AML-193 (cell line): Measurements from ENCODE around the gene PPFIBP1.

ENCODE experiments used
- DNase-seq, 2 experiments: peaks; one replicate each; lab custom pipeline; 2025; lab: John Stamatoyannopoulos, UW

Gene PPFIBP1

GRCh38 chr12:27513155-27513824 lies 10.7 kb upstream of the PPFIBP1 start:
- no peak for DNase-seq

DNA sequence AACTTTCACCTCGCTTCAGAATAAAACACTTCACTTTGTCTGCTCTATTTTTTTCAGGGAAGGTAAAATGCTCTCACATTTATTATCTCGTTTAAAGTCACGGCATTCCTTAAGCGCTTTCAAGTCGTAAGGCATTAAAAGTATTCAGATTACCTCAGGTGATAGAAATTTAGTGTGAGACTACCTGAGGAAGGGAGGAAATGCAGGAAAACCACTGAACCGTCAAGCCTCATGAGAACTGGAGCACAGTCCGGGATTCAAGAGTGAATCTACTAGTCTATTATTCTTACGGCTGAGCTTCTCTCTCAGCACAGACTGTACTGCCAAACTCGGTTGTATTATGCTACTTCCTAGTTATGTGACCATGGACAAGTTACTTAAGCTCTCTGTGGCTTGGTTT lies 8.3 kb upstream of the PPFIBP1 start:
- DNase-seq = no peak

DNA sequence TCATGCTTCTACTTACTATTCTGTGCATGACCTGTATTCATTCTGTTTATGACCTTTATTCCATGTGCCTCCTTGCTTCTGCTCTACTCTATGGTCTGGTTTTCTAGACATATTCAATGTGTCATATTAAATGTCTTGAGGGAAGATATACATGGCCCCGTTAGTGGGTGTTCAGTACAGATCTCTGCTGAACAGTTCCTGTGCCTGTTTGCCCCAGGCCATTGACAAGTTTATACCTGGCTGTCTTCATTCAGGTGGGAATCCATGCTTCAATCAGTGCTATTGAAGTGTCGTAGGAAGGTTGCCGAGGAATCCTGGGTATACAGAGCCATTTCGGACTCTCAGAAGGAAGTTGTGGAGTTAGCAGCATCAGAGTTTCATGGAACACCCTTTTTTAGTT lies 7.4 kb upstream of the PPFIBP1 start:
- no peak for DNase-seq

DNA sequence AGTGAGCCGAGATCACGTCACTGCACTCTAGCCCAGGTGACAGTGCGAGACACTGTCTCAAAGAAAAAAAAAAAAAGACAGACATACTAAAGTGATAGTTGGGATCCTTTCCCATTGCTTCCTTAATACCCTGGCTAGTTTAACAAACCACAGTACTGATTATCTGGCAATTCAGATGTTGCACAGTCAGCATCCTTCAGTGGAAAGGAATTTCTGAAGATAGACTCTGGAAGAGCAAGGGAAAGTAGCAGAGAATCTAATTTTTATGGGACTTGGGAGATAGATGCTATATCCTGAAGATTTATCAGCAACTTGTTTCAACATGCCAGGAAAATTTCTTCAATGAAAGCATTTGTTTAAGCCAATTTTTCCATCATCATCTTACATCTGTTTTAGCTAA lies 6.5 kb upstream of the PPFIBP1 start:
- no peak for DNase-seq

DNA sequence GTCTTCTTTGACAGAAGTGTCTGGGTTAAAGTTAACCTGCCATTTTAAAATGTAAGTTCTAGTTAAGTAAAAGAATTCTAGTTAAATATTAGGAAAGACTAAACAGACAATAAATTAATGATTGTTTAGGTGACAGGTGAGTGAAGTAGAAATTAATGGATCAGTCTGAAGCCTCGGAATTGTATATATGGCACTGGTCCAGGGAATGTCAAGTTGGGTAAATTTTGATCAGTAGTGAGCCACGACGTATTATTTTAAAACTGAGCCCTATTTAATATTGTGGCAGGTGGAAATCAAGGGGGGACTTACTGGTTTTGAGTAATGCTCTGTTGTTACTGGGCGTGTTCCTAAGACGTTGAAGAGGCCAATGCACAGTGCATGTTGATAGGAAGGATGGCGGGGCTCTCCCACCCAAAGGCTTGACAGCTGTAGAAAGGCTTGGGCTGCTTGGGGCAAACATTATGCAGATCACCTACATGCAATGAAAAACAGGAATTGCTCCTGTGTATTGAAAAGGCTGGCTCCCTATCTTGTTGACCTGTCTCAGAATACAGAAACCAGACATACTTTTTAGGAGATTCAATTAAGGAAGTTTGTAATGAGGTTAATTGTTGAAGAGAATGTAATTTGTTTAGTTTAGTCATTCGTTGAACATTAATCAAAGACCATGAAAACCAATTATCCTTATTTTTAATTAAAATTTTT lies 5.9 kb upstream of the PPFIBP1 start:
- no peak for DNase-seq

DNA sequence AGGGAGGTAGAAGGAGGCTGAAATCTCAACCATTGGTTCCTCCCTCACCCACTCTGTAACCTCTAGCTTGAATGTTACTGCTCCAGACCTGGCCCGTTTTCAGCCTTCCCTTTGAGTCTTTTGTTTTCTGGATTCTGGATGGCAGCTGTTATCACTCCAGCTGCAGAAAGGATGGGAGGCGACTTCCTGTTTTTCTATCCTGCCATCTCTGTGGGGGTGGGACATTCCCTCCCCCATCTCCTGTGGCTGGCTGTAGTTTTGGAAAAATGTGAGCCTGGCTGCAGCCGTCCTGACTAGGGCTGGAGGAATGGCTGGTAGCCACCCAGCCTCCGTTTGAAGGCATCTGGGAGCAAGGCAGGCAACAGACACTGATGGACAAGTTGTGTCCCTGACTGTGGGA lies 2.9 kb upstream of the PPFIBP1 start:
- DNase-seq = no peak

GRCh38 chr12:27521981-27522380 lies 2.0 kb upstream of the PPFIBP1 start:
- DNase-seq = no peak

DNA sequence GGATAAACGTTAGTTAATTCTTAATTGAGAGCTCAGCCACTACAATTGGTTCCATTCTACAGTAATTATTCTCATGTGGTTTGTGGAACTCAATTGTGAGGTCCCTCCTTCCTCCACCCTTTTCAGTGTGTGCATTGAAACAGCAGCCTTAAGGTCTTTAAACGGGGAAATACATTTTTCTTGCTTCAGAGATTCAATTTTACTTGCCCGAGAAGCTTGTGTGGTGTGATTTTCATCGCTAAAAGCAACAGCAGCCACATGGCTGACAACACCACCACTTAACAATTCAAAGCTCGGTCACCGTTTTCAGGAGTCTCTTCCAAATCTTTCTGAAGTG lies 733 bp upstream of the PPFIBP1 start:
- no peak for DNase-seq

GRCh38 chr12:27524494-27524835 lies 459 bp downstream of the PPFIBP1 start:
- DNase-seq = no peak

- no peak for DNase-seq
Measured at GRCh38 chr12:27524839-27525753, 1.1 kb downstream of the PPFIBP1 start.

GRCh38 chr12:27527512-27527911 lies 3.5 kb downstream of the PPFIBP1 start:
- no peak for DNase-seq

- no peak for DNase-seq
Measured at GRCh38 chr12:27528788-27529187, 4.8 kb downstream of the PPFIBP1 start.

DNA sequence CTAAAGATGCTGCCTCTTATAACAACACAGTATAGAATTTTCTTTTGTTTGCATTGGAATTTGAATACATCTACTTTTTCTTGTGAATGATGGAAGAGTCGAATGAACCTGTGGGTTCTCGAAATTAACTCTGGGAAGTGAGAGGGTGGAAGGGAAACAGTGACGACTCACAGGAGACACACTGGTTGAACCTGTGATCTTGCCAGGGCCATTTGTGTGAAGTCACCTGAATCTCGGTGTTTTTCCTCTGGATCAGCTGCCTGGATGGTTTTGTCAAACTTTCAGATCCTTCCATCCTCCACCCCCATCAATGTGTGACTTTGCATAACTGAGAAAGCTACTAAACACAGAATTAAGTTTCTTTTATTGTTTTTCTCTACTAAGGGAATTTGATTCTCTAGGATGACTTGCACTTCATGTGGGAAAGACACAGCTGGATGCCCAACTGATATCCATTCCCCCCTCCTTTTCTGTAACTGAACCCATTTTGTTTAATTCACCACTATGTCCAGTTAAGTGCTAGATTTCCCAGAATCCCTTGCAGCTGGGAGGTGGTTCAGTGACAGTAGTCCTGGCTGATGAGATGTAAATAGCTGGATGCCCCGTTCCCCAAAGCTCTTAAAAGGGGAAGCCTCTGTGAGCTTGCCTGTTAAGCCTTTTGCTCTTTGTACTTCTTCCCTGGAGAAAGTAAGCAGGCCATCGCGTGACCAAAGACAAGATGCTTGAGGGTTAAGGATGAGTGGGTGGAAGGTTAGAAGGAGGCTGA lies 6.3 kb downstream of the PPFIBP1 start:
- no peak for DNase-seq

- DNase-seq = no peak
Measured at GRCh38 chr12:27531896-27532295, 7.9 kb downstream of the PPFIBP1 start.

DNA sequence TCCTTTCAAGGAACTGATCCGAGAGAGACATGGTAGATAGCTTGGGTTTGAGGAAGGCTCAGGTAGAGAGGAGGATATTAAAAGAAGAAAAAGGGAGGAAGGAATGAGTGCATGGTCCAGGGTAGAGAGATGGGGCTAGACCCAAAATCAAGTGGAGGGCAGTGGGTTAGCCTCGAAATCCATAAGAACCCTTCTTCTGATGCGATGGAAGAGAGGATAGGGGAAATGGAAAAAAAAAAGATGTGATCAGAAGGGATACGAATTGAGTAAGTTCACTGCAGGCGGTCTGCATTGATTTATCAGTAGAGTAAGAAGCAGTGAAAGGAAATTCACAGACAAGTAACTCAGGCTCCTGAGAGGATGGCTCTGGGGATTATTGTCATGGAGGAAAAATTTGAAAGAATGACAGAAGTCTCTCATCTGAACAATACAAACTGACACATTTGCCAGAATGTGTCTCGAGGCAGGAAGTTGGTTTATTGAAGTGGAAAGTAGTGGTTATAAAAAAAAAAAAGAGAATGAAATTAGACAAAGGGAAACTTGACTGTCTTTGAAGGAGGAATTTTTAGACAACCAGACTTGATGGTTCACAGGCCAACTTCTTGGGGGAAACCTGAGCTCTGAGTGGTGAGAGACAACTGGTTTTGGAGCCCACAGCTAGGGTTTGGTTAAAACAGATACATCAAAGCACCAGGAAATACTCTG lies 10.2 kb downstream of the PPFIBP1 start:
- DNase-seq = no peak

DNA sequence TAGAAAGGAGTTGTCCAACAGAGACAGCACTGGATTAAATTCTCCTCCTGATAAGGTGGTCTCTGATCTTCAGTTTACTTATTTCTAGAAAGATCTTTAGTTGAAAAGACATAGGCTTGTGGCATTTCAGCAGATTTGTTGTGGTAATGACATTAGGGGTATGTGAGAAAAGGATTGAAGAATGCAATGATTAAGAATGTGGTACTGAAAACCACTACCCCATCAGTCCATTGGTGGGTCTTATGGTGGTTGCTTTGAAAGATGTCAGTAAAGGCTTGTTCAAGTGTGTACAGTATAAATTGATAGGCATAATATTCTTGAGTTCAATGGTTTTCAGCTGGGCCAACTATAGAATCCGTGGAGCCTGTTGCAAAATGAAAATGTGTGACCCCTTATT lies 10.8 kb downstream of the PPFIBP1 start:
- no peak for DNase-seq

GRCh38 chr12:27535318-27535717 lies 11.3 kb downstream of the PPFIBP1 start:
- no peak for DNase-seq

GRCh38 chr12:27537855-27538675 lies 14.1 kb downstream of the PPFIBP1 start:
- DNase-seq = no peak

DNA sequence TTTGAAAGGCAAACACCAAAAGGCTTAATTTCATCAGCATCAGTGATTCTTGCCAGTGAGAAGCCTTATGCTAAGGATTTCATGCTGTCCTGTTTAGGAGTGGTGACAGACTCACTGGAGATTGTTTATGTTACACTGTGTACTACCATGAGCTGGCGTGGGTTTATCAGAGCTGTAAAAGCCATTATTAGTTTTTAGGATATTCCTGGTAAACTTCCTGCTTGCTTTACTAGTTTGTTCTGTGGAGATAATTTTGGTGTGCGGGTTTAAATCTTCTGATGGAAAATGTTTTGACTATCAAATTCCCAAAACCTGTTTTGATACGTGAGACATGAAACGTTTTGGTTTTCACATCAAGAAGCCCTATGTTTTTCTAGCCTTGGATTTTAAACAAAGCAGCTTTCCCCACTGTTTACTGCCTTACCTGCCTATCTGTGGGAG lies 15.2 kb downstream of the PPFIBP1 start:
- DNase-seq = no peak

DNA sequence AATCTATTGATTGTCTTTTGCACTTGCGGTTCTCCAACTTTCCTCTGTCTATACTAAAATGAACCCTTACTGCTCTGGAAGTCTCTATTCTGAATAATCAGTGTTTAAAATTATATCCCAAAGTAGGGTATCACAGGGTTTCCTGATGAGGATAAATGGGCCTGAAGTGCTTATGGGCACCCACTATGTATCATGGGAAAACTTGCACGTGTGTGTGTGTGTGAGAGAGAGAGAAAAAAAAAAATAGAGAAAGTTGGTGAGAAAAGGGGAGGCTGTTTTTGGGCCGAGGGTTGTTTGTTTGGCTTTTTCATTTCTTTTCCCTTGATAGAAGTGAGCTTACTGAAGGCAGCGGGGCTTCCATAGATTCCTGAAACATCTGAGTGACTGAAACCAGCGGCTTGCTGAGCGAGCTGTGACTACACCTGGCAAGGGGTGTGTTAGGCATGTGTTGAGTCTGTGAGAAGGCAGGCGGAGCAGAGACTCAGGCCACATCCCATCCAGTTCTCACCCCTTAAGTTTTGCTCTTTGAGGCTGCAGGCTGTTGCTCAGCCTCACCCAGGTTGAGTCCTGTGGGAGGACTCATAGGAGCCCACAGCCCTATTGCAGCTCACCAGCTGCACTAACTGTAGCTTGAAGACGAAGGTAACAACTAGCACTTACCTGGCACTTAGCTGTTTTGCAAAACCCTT lies 17.2 kb downstream of the PPFIBP1 start:
- DNase-seq = no peak
